ENCODE results near the gene SYT11.
A peak's percentile ranks its signal among the peaks of the same experiment; 100 is the strongest.

SYT11 gene

DNA sequence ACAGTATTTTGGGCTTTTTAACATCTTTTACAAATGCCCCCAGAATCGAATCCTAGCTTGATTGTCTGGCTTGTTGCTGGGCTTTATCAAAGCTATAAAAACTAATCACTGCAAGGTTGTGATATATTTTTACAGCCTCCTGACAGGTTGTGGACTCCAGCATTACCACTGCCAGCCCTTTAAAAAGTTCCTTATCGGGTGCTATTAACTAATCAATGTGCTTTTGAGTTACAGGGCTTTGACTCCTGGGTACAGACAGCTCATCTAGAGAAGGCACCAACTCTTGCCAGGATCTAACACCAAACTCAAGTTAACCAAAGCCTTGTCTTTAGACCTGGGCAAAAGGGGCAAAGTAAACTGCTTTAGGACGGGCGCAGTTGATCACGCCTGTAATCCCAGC lies 19.0 kb upstream of the SYT11 start:
- Histone ChIP-seq H3K9me3 (ENCODE audit: control insufficient read depth in 1 of 2, low read length in 2 of 2) (no peaks in the 10 kb centered on the region), H3K36me3 (ENCODE audit: control insufficient read depth in 1 of 2, insufficient read depth in 2 of 2, low read length in 2 of 2) (peaks cover 4 to 7% of the 10 kb centered on the region in 2 donors), H3K4me1 (ENCODE audit: control insufficient read depth in 1 of 2, insufficient read depth in 2 of 2, low read length in 2 of 2) (no peaks in the 10 kb centered on the region), H3K27ac (ENCODE audit: low read length) (no peak overlapping the region), H3K4me3 (ENCODE audit: low read depth in 1 of 2, low read length in 2 of 2) (no peak overlapping the region), H3K27me3 (ENCODE audit: low read depth, low read length) (no peaks in the 10 kb centered on the region)

DNA sequence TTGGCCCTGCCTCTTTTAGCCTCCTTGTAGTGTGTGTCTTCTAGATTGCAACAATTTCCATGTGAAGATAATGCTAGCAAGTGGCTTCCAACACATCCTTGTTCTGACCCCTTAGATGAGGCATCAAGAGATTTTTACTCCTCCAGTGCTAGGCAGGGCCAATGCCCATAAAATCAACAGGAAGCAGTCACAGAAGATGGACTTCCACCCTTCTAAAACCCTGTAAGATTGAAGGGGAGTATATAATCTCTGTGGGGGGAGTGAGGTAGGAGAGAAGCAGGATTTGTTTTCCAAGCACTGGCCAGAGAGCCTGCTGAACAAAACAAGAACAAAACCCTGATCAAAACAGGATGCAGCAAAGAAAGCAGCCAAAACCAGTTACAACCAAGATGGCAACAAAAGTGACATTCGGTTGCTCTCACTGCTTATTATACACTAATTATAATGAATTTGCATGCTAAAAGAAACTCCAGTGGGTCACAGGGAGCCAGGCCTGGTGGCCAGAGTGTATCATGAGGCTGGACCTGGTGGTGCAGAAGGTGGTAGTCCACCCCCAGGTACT lies 14.4 kb upstream of the SYT11 start:
- H3K9me3 ChIP-seq (ENCODE audit: control insufficient read depth in 1 of 2, low read length in 2 of 2) = no peaks in the 10 kb centered on the region
- no peaks in the 10 kb centered on the region for H3K27me3 ChIP-seq (ENCODE audit: low read depth, low read length)
- H3K4me1 ChIP-seq (ENCODE audit: control insufficient read depth in 1 of 2, insufficient read depth in 2 of 2, low read length in 2 of 2) = no peaks in the 10 kb centered on the region
- peaks cover 11 to 22% of the 10 kb centered on the region in 2 donors for H3K36me3 ChIP-seq (ENCODE audit: control insufficient read depth in 1 of 2, insufficient read depth in 2 of 2, low read length in 2 of 2)
- H3K4me3 ChIP-seq (ENCODE audit: low read depth in 1 of 2, low read length in 2 of 2) = no peak overlapping the region
- H3K27ac ChIP-seq (ENCODE audit: low read length) = no peak overlapping the region

DNA sequence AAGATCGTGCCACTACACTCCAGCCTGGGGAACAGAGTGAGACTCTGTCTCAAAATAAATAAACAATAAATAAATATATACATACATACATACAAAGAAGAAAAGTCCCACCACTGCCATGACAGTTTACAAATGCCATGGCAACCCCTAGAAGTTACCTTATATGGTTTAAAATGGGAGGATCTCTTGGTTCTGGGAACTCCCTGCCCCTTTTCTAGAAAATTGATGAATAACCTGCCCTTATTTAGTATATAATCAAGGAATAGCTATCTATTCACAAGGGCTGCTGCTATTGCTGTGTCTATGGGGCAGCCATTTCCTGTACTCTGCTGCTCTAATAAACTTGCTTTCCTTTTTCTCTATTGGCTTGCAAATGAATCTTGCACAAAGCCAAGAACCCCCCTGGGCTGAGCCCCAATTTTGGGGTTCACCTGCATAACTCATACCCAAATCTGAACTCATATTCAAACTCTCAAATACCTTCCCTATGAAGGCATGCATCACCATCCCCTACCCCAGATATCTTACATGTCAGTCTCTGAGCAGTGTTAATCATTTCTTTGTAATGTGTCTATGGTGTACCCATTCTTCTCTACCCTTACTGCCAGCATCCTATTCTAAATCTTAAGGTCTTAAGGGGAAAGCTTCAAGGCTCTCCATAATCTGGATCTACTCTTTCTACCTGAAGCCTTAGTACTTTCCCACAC lies 11.4 kb upstream of the SYT11 start:
- H3K4me3 ChIP-seq (ENCODE audit: low read depth in 1 of 2, low read length in 2 of 2) = no peak overlapping the region
- H3K27me3 ChIP-seq (ENCODE audit: low read depth, low read length) = no peaks in the 10 kb centered on the region
- H3K27ac ChIP-seq (ENCODE audit: low read length) = no peak overlapping the region
- peaks cover 0 to 3% of the 10 kb centered on the region in 2 donors for H3K4me1 ChIP-seq (ENCODE audit: control insufficient read depth in 1 of 2, insufficient read depth in 2 of 2, low read length in 2 of 2)
- H3K36me3 ChIP-seq (ENCODE audit: control insufficient read depth in 1 of 2, insufficient read depth in 2 of 2, low read length in 2 of 2) = peaks cover 24 to 29% of the 10 kb centered on the region in 2 donors
- no peaks in the 10 kb centered on the region for H3K9me3 ChIP-seq (ENCODE audit: control insufficient read depth in 1 of 2, low read length in 2 of 2)

DNA sequence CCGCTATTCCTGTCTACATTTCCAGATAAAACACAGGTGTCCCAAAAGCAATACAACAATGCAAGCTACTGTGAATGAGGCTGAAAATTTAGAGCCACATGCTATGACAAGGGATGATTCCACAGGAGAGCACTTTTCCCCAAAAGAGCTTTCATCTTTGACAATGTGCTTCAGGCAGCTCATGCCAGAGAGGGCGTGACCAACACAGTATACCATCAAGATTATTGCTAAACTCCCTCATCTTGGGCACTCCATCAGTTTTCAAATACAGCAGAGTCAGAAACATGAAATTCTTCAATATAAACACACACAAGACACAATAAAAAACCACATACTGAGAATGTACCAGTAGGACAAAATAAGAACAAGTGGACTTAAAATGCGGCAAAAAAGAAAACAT lies 9.0 kb upstream of the SYT11 start:
- H3K4me3 ChIP-seq (ENCODE audit: low read depth in 1 of 2, low read length in 2 of 2) = no peak overlapping the region
- H3K36me3 ChIP-seq (ENCODE audit: control insufficient read depth in 1 of 2, insufficient read depth in 2 of 2, low read length in 2 of 2) = peaks cover 31 to 43% of the 10 kb centered on the region in 2 donors
- peaks cover 0 to 3% of the 10 kb centered on the region in 2 donors for H3K4me1 ChIP-seq (ENCODE audit: control insufficient read depth in 1 of 2, insufficient read depth in 2 of 2, low read length in 2 of 2)
- H3K27ac ChIP-seq (ENCODE audit: low read length) = no peak overlapping the region
- H3K9me3 ChIP-seq (ENCODE audit: control insufficient read depth in 1 of 2, low read length in 2 of 2) = no peaks in the 10 kb centered on the region
- H3K27me3 ChIP-seq (ENCODE audit: low read depth, low read length) = no peaks in the 10 kb centered on the region

DNA sequence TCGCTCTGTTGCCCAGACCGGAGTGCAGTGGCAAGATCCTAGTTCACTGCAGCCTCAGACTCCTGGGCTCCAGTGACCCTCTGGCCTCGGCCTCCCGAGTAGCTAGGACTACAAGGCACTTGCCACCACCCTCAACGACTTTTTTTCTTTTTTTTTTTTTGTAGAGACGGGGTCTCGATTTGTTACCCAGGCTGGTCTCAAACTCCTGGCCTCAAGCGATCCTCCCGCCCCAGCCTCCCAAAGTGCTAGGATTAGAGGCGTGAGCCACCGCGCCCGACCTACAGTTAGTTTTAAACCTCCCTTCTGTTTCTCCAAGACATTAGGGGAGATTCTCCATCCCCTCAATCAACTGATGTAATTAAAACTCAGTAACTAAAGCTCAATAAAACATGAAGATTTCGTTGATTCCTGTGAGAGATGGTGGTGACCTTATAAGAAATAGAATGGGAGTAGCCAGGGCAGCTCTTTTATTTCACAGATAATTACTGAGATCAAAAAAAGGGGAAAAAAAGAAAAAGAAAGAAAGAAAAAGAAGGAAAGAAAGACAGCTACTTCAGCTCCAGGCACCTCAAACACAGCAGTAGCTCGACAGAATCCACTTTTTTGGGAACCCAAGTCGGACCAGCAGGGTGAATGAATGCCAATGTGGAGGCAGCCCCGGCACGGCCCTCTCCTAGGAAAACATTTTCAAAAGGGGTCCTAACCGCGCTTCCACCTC lies 3.0 kb upstream of the SYT11 start:
- Histone ChIP-seq H3K27me3 (ENCODE audit: low read depth, low read length) (no peaks in the 10 kb centered on the region), H3K27ac (ENCODE audit: low read length) (peak overlapping the region; percentile 91), H3K9me3 (ENCODE audit: control insufficient read depth in 1 of 2, low read length in 2 of 2) (no peaks in the 10 kb centered on the region), H3K4me3 (ENCODE audit: low read depth in 1 of 2, low read length in 2 of 2) (peak overlapping the region; percentile 85 to 92), H3K4me1 (ENCODE audit: control insufficient read depth in 1 of 2, insufficient read depth in 2 of 2, low read length in 2 of 2) (peaks cover 6 to 20% of the 10 kb centered on the region in 2 donors), H3K36me3 (ENCODE audit: control insufficient read depth in 1 of 2, insufficient read depth in 2 of 2, low read length in 2 of 2) (peaks cover 18 to 28% of the 10 kb centered on the region in 2 donors)

DNA sequence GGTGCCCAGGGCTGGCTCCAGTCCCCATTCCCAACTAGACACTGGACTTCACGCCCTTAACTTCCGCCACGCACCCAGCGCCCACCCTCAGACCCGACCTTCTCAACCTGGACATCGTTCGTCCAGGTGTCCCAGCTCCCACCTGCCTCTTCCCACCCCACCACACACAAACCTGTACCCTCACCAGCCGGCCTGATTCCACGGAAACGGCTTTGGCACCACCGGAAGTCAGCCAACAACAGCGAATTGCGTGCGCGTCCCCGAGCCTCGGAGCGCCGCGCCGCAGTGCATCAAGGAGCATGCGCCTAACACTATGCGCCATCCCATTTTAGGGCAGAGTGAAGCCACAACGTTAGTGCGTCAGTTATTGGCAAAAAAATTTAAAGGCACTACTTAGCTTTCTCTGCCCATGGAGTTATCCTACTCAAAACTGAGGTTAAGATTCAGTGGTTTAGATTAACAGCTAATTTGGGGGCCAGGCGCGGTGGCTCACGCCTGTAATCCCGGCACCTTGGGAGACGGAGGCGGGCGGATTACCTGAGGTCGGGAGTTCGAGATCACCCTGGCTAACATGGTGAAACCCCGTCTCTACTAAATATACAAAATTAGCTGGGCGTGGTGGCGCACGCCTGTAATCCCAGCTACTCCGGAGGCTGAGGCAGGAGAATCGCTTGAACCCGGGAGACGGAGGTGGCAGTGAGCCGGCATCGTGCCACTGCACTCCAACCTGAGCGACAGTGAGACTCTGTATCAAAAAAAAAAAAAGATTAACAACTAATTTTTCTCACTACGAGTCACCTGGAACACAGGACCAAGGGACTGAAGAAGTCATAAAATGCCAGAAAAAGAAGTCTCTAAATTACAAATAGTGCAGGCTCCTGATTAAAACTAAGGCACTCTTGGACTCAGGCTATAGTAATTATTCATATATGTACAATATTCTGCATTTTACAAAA lies 2.1 kb upstream of the SYT11 start, which contains the start of gene GON4L:
Gene GON4L (minus strand): TSS at position 240 of the 956 bp plus-strand sequence. CDS start 3,434 bp downstream, outside the sequence.
- peaks cover 6 to 20% of the 10 kb centered on the region in 2 donors for H3K4me1 ChIP-seq (ENCODE audit: control insufficient read depth in 1 of 2, insufficient read depth in 2 of 2, low read length in 2 of 2)
- H3K27me3 ChIP-seq (ENCODE audit: low read depth, low read length) = no peaks in the 10 kb centered on the region
- peak within 1 kb of the TSS; percentile 91 for H3K27ac ChIP-seq (ENCODE audit: low read length)
- H3K9me3 ChIP-seq (ENCODE audit: control insufficient read depth in 1 of 2, low read length in 2 of 2) = no peaks in the 10 kb centered on the region
- H3K4me3 ChIP-seq (ENCODE audit: low read depth in 1 of 2, low read length in 2 of 2) = peak within 1 kb of the TSS; percentile 85 to 92
- H3K36me3 ChIP-seq (ENCODE audit: control insufficient read depth in 1 of 2, insufficient read depth in 2 of 2, low read length in 2 of 2) = peaks cover 11 to 25% of the 10 kb centered on the region in 2 donors

DNA sequence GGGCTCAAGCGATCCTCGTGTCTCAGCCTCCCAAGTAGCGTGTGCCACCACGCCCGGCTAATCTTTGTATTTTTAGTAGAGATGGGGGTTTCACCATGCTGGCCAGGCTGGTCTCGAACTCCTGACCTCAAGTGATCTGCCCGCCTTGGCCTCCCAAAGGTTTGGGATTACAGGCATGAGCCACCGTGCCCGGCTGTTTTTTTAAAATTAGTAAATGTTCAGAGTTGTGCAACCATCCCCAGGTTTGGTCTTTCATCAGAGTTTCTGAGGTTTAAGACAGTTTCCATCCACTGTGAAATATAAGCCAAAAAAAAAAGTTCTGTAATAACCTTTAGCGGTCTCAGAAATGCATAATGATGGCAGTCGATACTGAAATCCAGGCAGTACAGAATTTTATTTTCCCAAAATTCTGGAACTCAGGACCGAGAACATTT lies 550 bp upstream of the SYT11 start:
- peaks cover 2 to 12% of the 10 kb centered on the region in 2 donors for H3K36me3 ChIP-seq (ENCODE audit: control insufficient read depth in 1 of 2, insufficient read depth in 2 of 2, low read length in 2 of 2)
- H3K4me1 ChIP-seq (ENCODE audit: control insufficient read depth in 1 of 2, insufficient read depth in 2 of 2, low read length in 2 of 2) = peaks cover 6 to 20% of the 10 kb centered on the region in 2 donors
- peak overlapping the region; percentile 59 to 87 for H3K4me3 ChIP-seq (ENCODE audit: low read depth in 1 of 2, low read length in 2 of 2)
- no peaks in the 10 kb centered on the region for H3K9me3 ChIP-seq (ENCODE audit: control insufficient read depth in 1 of 2, low read length in 2 of 2)
- H3K27me3 ChIP-seq (ENCODE audit: low read depth, low read length) = no peaks in the 10 kb centered on the region
- H3K27ac ChIP-seq (ENCODE audit: low read length) = peak overlapping the region; percentile 95

DNA sequence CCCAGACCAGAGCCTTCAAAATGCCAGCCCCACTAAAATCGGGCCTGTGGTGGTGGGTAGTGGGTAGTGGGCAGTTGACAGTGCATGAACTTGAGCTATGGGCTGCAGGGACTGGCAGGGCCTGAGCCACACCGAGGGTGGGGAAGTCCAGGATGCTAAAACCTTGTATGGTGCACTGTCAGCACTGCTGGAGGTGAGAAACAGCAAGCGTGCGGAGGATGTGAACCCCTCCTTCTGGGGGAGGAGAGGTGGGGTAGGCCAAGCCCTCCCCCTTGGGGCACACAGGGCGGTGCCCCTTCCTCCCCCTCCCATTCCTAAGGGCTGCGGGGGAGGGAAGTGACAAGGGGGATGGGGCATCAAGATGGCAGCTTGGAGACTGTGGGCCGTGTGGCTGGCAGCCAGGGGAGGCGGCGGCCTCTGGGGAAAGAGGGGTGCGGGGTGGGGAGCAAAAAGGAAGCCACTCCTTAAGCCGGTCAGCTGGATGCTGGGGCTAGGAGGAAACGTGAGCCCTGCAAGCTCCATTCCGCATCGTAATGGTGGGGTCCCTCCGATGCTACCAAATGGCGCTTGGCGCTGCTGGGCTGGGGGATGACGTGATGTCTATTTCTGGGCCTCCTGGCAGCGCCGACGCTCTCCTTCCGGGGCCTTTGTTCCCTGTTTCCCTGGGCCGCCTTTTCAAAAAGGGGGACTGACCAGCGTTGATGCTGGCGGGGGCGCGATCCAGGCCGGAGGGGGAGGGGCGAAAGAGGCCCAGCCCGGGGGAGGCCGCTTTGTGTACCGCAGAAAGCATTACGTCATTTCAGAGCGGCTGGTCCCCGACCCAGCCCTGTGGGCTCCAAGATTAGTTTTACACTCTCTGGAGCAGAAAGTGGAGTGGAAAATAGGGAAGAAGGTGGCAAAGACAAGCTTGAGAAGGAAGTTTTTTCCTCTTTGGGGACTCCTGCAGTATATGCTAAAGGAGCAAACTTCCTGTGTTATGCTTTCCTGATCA lies 809 bp downstream of the SYT11 start:
- H3K4me3 ChIP-seq (ENCODE audit: low read depth in 1 of 2, low read length in 2 of 2) = peak overlapping the region; percentile 59 to 87
- no peaks in the 10 kb centered on the region for H3K9me3 ChIP-seq (ENCODE audit: control insufficient read depth in 1 of 2, low read length in 2 of 2)
- no peaks in the 10 kb centered on the region for H3K27me3 ChIP-seq (ENCODE audit: low read depth, low read length)
- peaks cover 6 to 20% of the 10 kb centered on the region in 2 donors for H3K4me1 ChIP-seq (ENCODE audit: control insufficient read depth in 1 of 2, insufficient read depth in 2 of 2, low read length in 2 of 2)
- no peaks in the 10 kb centered on the region for H3K36me3 ChIP-seq (ENCODE audit: control insufficient read depth in 1 of 2, insufficient read depth in 2 of 2, low read length in 2 of 2)
- H3K27ac ChIP-seq (ENCODE audit: low read length) = peak overlapping the region; percentile 95

DNA sequence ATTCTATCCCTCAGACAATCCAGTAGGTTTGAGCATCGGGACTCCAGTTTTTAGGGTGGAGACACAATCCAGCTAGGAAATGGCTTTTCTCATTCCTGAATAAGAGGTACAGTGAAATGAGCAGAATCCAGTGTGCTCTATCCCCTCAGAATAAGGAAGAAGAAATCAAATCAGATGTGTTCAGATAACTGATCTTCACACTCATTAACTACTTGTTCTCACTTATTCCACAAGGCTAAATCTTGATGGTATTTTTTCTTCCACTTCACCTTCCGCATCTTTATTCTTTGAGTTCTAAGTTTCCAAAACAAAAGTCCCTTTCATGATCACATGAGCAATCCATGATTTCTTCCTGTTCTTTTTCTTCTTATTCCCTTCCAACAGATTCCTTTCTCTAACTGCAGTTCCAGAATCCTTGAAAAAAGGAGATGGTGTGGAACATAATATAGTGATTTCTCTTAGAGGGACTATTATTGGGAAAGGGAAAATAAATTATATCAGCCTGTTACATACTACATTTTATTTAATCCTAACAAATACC lies 1.7 kb downstream of the SYT11 start:
- H3K27ac ChIP-seq (ENCODE audit: low read length) = peak overlapping the region; percentile 95
- H3K36me3 ChIP-seq (ENCODE audit: control insufficient read depth in 1 of 2, insufficient read depth in 2 of 2, low read length in 2 of 2) = no peaks in the 10 kb centered on the region

DNA sequence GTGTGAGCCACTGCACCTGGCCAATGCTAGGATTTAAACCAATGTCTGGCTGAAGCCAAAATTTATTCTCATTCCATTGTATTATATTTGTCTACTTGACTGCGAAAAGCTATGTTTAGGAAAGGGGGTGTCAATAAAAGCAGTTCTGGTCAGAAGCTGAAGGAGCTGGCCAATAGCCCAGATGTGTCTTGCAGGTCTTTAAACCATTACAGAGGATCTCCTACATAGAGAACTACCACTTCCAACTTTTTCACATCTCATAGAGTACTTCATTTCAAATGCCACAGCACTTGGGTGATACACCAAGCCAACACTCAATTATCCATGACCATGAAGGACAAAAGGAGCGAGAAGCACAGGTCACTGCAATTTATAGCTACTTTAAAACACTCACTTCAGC lies 2.5 kb downstream of the SYT11 start:
- no peaks in the 10 kb centered on the region for H3K27me3 ChIP-seq (ENCODE audit: low read depth, low read length)
- no peak overlapping the region for H3K4me3 ChIP-seq (ENCODE audit: low read depth in 1 of 2, low read length in 2 of 2)
- H3K9me3 ChIP-seq (ENCODE audit: control insufficient read depth in 1 of 2, low read length in 2 of 2) = no peaks in the 10 kb centered on the region
- H3K4me1 ChIP-seq (ENCODE audit: control insufficient read depth in 1 of 2, insufficient read depth in 2 of 2, low read length in 2 of 2) = peaks cover 6 to 8% of the 10 kb centered on the region in 2 donors
- no peaks in the 10 kb centered on the region for H3K36me3 ChIP-seq (ENCODE audit: control insufficient read depth in 1 of 2, insufficient read depth in 2 of 2, low read length in 2 of 2)
- no peak overlapping the region for H3K27ac ChIP-seq (ENCODE audit: low read length)

More for the DNA sequence above, 1.7 kb downstream of the SYT11 start:
- no peaks in the 10 kb centered on the region for H3K9me3 ChIP-seq (ENCODE audit: control insufficient read depth in 1 of 2, low read length in 2 of 2)
- no peaks in the 10 kb centered on the region for H3K27me3 ChIP-seq (ENCODE audit: low read depth, low read length)
- peaks cover 6 to 17% of the 10 kb centered on the region in 2 donors for H3K4me1 ChIP-seq (ENCODE audit: control insufficient read depth in 1 of 2, insufficient read depth in 2 of 2, low read length in 2 of 2)
- peak overlapping the region; percentile 59 to 87 for H3K4me3 ChIP-seq (ENCODE audit: low read depth in 1 of 2, low read length in 2 of 2)

All from muscle layer of duodenum (tissue), 2 donors.